GM12878 (cell line): ENCODE measurements around the gene SGCB. TPM values are rescaled to one million over a fixed set of nuclear protein-coding genes. Genes with fewer than 3 reads are reported as not detected.

Source experiments
- ASH2L ChIP-seq: fragments of 300-600, 200-600 bp; sonication (generic); IDR thresholded peaks from 2 replicates; pipeline ENCODE4 v1.6.1; 2017; ENCODE audit warnings: low read depth, mild to moderate bottlenecking, borderline replicate concordance
- HSF1 ChIP-seq: fragments of 150-350 bp; IDR thresholded peaks from 2 replicates; pipeline ENCODE4 v1.6.1; 2014; ENCODE audit warnings: mild to moderate bottlenecking, low read depth, low read length
- IRF3 ChIP-seq: fragments of 450-650 bp; IDR thresholded peaks from 2 replicates; pipeline ENCODE4 v1.6.1; 2014; ENCODE audit warnings: mild to moderate bottlenecking
- LARP7 ChIP-seq: fragments of 450-650 bp; IDR thresholded peaks from 2 replicates; pipeline ENCODE4 v1.6.1; 2017; ENCODE audit warnings: mild to moderate bottlenecking
- MEF2B ChIP-seq: fragments of 450-650 bp; IDR thresholded peaks from 2 replicates; pipeline ENCODE4 v1.6.1; 2018; ENCODE audit warnings: mild to moderate bottlenecking, moderate library complexity; ENCODE audit not compliant: partially characterized antibody, poor library complexity, severe bottlenecking
- ZNF592 ChIP-seq: fragments of 450-650 bp; IDR thresholded peaks from 2 replicates; pipeline ENCODE4 v1.6.1; 2017; ENCODE audit warnings: mild to moderate bottlenecking, moderate library complexity
- polyA plus RNA-seq, 11 experiments: library from polyadenylated mRNA; depleted of rRNA in 4 of 11; unstranded in 6 of 11; stranded (reverse) in 5 of 11; fragments of >200 nt; fragmentation: Nextera tagmentation in 4 of 11; fragmentation: Illumina TruSeq in 1 of 11; extraction: Ambion mirVana in 4 of 11; extraction: Trizol in 1 of 11; gene quantifications; 1 replicate in 1 of 11; 2 replicates in 10 of 11; pipeline versions ENCODE4 v1.2.1 to v1.2.3, GENCODE V29; 2011 to 2016; ENCODE audit warnings: inconsistent platforms in 2 of 11, missing spikeins in 2 of 11, low read depth in 1 of 11
- total RNA-seq, 4 experiments: library from RNA; depleted of rRNA in 3 of 4; stranded (reverse); fragments of >200 nt in 3 of 4; fragmentation: Illumina TruSeq in 1 of 4; extraction: Trizol in 1 of 4; gene quantifications; 2 replicates each; pipeline versions ENCODE4 v1.2.1 to v1.2.3, GENCODE V29; 2013 to 2021

SGCB gene
- total and polyA plus RNA-seq, 10 of the 15 experiments (the other 5 are each of a cell fraction or from before 2014, with no cell fraction given) = 4.7 to 13.2 (median 7.4) TPM

GRCh38 chr4:52017814-52018213, 20.3 kb downstream of the SGCB start (continued):
- TF ChIP-seq LARP7 = no peak
- no peak for TF ChIP-seq HSF1
- no peak for TF ChIP-seq ASH2L
- TF ChIP-seq MEF2B = no peak
- no peak for TF ChIP-seq IRF3
- TF ChIP-seq ZNF592 = no peak
